Gastroesophageal sphincter (tissue), 3 donors: Measurements from ENCODE around the gene HTR5A.

Source experiments
- POLR2A ChIP-seq, 2 donors: fragments of 450-650 bp; IDR thresholded peaks; one replicate each; pipeline ENCODE4 v1.6.1; 2017; ENCODE audit warnings: antibody characterized with exemption in 2 of 2, mild to moderate bottlenecking in 2 of 2, moderate library complexity in 1 of 2
- TF ChIP-seq, protein P1 (sequence below), 4 experiments: fragments of 200-600 bp in 2 of 4; fragments of 450-650 bp in 2 of 4; sonication (generic) in 1 of 4; IDR thresholded peaks; one replicate each; pipeline ENCODE4 v1.5.1; 2017 to 2019; ENCODE audit warnings: antibody characterized with exemption in 4 of 4, mild to moderate bottlenecking in 2 of 4, moderate library complexity in 2 of 4

DNA sequence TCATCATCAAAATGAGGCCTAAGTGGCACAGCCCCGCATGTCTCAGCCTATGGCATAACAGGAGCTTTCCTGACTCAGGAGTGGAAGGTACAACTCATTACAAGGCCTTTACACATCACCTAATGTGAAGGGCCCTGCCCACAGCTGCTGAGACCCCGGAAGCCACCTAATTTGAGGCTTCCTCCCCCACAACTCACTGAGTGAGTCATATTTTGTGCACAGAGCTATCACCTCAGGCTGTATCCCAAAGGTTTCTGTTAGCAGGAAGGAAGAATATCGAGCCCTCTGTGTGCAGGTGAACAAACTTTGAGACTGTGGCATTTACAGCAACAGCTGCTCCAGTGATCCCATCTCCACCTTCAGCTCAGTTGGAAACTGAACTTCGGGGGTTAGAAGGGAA lies 20.6 kb downstream of the HTR5A start:
- TF ChIP-seq, protein P1, sequence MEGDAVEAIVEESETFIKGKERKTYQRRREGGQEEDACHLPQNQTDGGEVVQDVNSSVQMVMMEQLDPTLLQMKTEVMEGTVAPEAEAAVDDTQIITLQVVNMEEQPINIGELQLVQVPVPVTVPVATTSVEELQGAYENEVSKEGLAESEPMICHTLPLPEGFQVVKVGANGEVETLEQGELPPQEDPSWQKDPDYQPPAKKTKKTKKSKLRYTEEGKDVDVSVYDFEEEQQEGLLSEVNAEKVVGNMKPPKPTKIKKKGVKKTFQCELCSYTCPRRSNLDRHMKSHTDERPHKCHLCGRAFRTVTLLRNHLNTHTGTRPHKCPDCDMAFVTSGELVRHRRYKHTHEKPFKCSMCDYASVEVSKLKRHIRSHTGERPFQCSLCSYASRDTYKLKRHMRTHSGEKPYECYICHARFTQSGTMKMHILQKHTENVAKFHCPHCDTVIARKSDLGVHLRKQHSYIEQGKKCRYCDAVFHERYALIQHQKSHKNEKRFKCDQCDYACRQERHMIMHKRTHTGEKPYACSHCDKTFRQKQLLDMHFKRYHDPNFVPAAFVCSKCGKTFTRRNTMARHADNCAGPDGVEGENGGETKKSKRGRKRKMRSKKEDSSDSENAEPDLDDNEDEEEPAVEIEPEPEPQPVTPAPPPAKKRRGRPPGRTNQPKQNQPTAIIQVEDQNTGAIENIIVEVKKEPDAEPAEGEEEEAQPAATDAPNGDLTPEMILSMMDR (IDR thresholded peaks at IDR 0.05): no peak
- no peak for TF ChIP-seq POLR2A (IDR thresholded peaks at IDR 0.05)
